ENCODE data around the gene BBOX1. TPM values are rescaled to one million over a fixed set of nuclear protein-coding genes. Genes with fewer than 3 reads are reported as not detected.

The BBOX1 gene
- total RNA-seq, 1 donor from 2014 or later: not detected

Other genes starting within 250 kb of the BBOX1 start
- gene FIBIN, start 46.7 kb upstream of the BBOX1 start, total RNA-seq: not detected in 2 replicates

Measured in T-helper 1 cell treated with Interleukin-12 subunit alpha and Interleukin-12 subunit beta and Interleukin-4 antibody, amounts not matched to agents 30 ng/mL and 1 ng/mL, for 36 hours (primary cell).